Astrocyte (in vitro differentiated cells and primary cell): ENCODE results near the gene SLC44A1. TPM values are rescaled to one million over a fixed set of nuclear protein-coding genes. Genes with fewer than 3 reads are reported as not detected.

Experiments used
- DNase-seq: peaks from one replicate; pipeline ENCODE4 v3.0.0-alpha.2; 2010; ENCODE audit warnings: low read depth
- FAIRE-seq: peaks from 2 replicates; lab custom pipeline; 2011; peaks lifted over from hg19 to GRCh38; lab: Jason Lieb, UNC
- H2AFZ ChIP-seq: 2 replicates; pipeline ENCODE4 v1.6.0; 2012; ENCODE audit warnings: low read depth, low read length, inconsistent platforms
- H3K27ac ChIP-seq: 2 replicates; pipeline ENCODE4 v1.5.1; 2011; ENCODE audit warnings: low read depth, low read length, inconsistent platforms
- H3K27me3 ChIP-seq: 2 replicates; pipeline ENCODE4 v1.6.0; 2011; ENCODE audit warnings: low read length, inconsistent platforms; ENCODE audit not compliant: insufficient read depth
- H3K36me3 ChIP-seq: 2 replicates; pipeline ENCODE4 v1.5.1; 2011; ENCODE audit warnings: low read length, inconsistent platforms; ENCODE audit not compliant: insufficient read depth
- H3K4me1 ChIP-seq: 2 replicates; pipeline ENCODE4 v1.5.1; 2011; ENCODE audit warnings: low read length, inconsistent platforms; ENCODE audit not compliant: insufficient read depth
- H3K4me2 ChIP-seq: 2 replicates; pipeline ENCODE4 v1.6.0; 2012; ENCODE audit warnings: low read length, inconsistent platforms
- H3K4me3 ChIP-seq: 2 replicates; pipeline ENCODE4 v1.5.1; 2011; ENCODE audit warnings: low read depth, mild to moderate bottlenecking, low read length, inconsistent platforms; ENCODE audit not compliant: insufficient read depth
- H3K79me2 ChIP-seq: 2 replicates; pipeline ENCODE4 v1.6.0; 2012; ENCODE audit warnings: mild to moderate bottlenecking, low read length, inconsistent platforms; ENCODE audit not compliant: insufficient read depth
- H3K9ac ChIP-seq: 2 replicates; pipeline ENCODE4 v1.6.0; 2012; ENCODE audit warnings: mild to moderate bottlenecking, low read length, inconsistent platforms
- H3K9me3 ChIP-seq: 2 replicates; pipeline ENCODE4 v1.5.1; 2012; ENCODE audit warnings: low read depth, mild to moderate bottlenecking, low read length, inconsistent platforms; ENCODE audit not compliant: insufficient read depth
- H4K20me1 ChIP-seq: 2 replicates; pipeline ENCODE4 v1.6.0; 2012; ENCODE audit warnings: low read length, inconsistent platforms; ENCODE audit not compliant: insufficient read depth
- H3K27ac Mint-ChIP-seq: one replicate; pipeline ENCODE4 v1.8.0; 2021; ENCODE audit warnings: mild to moderate bottlenecking, mixed read lengths; ENCODE audit not compliant: unreplicated experiment
- H3K27me3 Mint-ChIP-seq: one replicate; pipeline ENCODE4 v1.8.0; 2021; ENCODE audit warnings: low read depth, mixed read lengths; ENCODE audit not compliant: unreplicated experiment
- H3K36me3 Mint-ChIP-seq: one replicate; pipeline ENCODE4 v1.8.0; 2021; ENCODE audit warnings: low read depth, mixed read lengths; ENCODE audit not compliant: unreplicated experiment
- H3K4me1 Mint-ChIP-seq: one replicate; pipeline ENCODE4 v1.8.0; 2021; ENCODE audit warnings: low read depth, mixed read lengths; ENCODE audit not compliant: unreplicated experiment
- H3K4me3 Mint-ChIP-seq: one replicate; pipeline ENCODE4 v1.8.0; 2021; ENCODE audit warnings: mild to moderate bottlenecking, moderate library complexity, mixed read lengths; ENCODE audit not compliant: unreplicated experiment
- H3K9me3 Mint-ChIP-seq: one replicate; pipeline ENCODE4 v1.8.0; 2021; ENCODE audit warnings: mild to moderate bottlenecking, mixed read lengths; ENCODE audit not compliant: unreplicated experiment
- EZH2 ChIP-seq: IDR thresholded peaks from 2 replicates; pipeline ENCODE4 v1.6.1; 2012; ENCODE audit warnings: mild to moderate bottlenecking, low read length, inconsistent platforms; ENCODE audit not compliant: insufficient read depth
- total RNA-seq: library from RNA; stranded (reverse); gene quantifications from 2 replicates; pipeline ENCODE4 v1.2.1, GENCODE V29; 2021
- TF ChIP-seq, protein P1 (sequence below): IDR thresholded peaks from 2 replicates; pipeline ENCODE4 v1.5.1; 2011; ENCODE audit warnings: low read depth, mild to moderate bottlenecking, inconsistent platforms, low read length, moderate library complexity; ENCODE audit not compliant: insufficient read depth

SLC44A1 gene
- total RNA-seq, 1 donor from 2014 or later: 43.8 TPM

DNA sequence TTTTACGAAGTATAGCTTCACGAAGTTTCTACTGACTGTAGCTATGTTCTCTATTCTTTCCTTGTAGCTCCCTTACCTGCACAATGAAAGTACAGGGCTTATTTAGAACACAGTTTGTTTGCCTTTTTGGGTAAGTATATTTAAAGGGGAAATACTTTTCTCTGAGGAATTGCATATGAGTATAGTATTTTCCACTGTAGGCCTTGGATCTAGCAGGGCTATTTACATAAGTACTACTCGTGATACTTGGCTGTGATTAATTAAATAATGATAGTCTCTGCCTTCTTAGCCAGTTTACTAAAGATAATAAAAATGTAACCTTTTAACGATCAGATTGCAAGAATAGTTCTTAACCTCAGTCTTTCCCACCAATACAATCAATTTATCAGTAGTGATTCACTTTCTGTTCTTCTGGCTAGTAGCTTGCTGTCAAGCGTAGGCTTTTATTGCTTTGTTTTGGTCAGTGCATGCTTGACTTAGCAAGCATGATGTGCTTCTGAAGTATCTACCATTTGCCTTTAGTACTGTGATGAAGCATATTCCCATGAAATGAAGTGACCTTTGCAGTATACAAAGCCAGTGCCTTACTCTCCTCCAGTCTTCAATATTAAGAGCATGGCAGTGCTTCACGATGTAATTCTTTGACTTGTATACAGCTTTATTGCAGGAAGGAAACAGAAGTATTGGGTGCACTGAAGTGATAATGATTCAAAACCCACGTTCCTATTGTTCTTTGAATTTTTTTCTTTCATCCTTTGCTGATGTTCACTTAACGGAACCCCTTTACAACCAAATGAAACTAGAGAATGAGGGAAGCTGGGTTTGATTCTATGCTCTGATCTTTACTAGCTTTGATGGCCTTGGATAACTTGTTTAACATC is 64.2 kb downstream of the SLC44A1 start:
- H3K9ac ChIP-seq: no peak overlapping the region
- no peak overlapping the region for H3K4me3 ChIP-seq
- no peaks in the 10 kb centered on the region for H4K20me1 ChIP-seq
- H3K4me3 Mint-ChIP-seq: no peak overlapping the region
- peaks cover 32% of the 10 kb centered on the region for H3K4me1 Mint-ChIP-seq
- H3K27ac ChIP-seq: no peak overlapping the region
- no peaks in the 10 kb centered on the region for H3K27me3 ChIP-seq
- H3K4me2 ChIP-seq: no peak overlapping the region
- TF ChIP-seq, protein P1, sequence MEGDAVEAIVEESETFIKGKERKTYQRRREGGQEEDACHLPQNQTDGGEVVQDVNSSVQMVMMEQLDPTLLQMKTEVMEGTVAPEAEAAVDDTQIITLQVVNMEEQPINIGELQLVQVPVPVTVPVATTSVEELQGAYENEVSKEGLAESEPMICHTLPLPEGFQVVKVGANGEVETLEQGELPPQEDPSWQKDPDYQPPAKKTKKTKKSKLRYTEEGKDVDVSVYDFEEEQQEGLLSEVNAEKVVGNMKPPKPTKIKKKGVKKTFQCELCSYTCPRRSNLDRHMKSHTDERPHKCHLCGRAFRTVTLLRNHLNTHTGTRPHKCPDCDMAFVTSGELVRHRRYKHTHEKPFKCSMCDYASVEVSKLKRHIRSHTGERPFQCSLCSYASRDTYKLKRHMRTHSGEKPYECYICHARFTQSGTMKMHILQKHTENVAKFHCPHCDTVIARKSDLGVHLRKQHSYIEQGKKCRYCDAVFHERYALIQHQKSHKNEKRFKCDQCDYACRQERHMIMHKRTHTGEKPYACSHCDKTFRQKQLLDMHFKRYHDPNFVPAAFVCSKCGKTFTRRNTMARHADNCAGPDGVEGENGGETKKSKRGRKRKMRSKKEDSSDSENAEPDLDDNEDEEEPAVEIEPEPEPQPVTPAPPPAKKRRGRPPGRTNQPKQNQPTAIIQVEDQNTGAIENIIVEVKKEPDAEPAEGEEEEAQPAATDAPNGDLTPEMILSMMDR: no peak
- no peak for TF ChIP-seq EZH2
- no peaks in the 10 kb centered on the region for H3K79me2 ChIP-seq
- no peaks in the 10 kb centered on the region for H3K4me1 ChIP-seq
- H3K9me3 ChIP-seq: no peaks in the 10 kb centered on the region
- no peaks in the 10 kb centered on the region for H3K9me3 Mint-ChIP-seq
- H3K36me3 ChIP-seq: no peaks in the 10 kb centered on the region
- peaks cover 3% of the 10 kb centered on the region for H3K36me3 Mint-ChIP-seq
- H3K27me3 Mint-ChIP-seq: no peaks in the 10 kb centered on the region
- FAIRE-seq: no peak
- H3K27ac Mint-ChIP-seq: no peak overlapping the region
- peak; percentile 55 for DNase-seq
- H2AFZ ChIP-seq: no peak overlapping the region

DNA sequence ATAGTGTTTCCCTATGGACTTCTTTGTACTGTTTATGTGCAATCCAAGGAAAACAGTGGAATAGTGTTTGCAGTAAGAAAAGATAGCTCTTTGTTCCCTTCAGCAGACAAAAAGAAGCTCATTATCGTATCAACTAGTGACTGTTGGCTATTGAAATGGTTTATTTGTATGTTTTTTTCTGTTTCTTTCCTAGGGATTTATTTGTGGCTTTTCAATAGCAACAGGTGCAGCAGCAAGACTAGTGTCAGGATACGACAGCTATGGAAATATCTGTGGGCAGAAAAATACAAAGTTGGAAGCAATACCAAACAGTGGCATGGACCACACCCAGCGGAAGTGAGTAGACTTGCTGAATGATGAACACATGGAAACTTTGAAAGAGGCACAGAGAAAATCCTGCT is 65.1 kb downstream of the SLC44A1 start:
- H3K4me3 Mint-ChIP-seq: no peak overlapping the region
- H3K9me3 ChIP-seq: no peaks in the 10 kb centered on the region
- no peaks in the 10 kb centered on the region for H3K4me1 ChIP-seq
- no peaks in the 10 kb centered on the region for H3K27me3 Mint-ChIP-seq
- no peaks in the 10 kb centered on the region for H3K36me3 ChIP-seq
- TF ChIP-seq EZH2: no peak
- TF ChIP-seq, protein P1: no peak
- peak overlapping the region; percentile 8 for H3K27ac Mint-ChIP-seq
- no peak for DNase-seq
- peaks cover 32% of the 10 kb centered on the region for H3K4me1 Mint-ChIP-seq
- no peak overlapping the region for H3K4me2 ChIP-seq
- H3K9ac ChIP-seq: no peak overlapping the region
- no peaks in the 10 kb centered on the region for H3K9me3 Mint-ChIP-seq
- FAIRE-seq: no peak
- H3K4me3 ChIP-seq: no peak overlapping the region
- H4K20me1 ChIP-seq: no peaks in the 10 kb centered on the region
- no peaks in the 10 kb centered on the region for H3K27me3 ChIP-seq
- no peaks in the 10 kb centered on the region for H3K79me2 ChIP-seq
- H3K36me3 Mint-ChIP-seq: peaks cover 6% of the 10 kb centered on the region
- H2AFZ ChIP-seq: no peak overlapping the region
- H3K27ac ChIP-seq: no peak overlapping the region

DNA sequence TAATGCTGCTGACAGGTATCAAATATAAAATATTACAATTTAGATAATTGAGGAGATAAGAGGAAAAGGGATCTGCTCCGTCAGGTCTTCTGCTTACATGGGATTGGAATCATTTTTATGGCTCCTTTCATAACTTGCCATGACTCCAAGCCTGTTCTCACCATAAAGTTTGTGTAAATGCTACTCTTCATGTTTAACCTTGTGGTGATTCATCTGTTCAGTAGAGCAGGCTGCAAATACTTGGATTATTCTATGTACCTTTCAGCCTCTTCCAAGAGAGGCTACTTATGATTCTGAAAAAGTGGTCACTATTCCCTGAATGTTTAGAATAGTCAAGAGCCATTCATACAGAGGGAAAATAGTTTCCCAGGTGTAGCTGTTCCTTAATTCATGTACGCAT is 66.9 kb downstream of the SLC44A1 start:
- H2AFZ ChIP-seq: no peak overlapping the region
- no peak for DNase-seq
- no peak overlapping the region for H3K27ac Mint-ChIP-seq
- no peak for FAIRE-seq
- no peak overlapping the region for H3K9ac ChIP-seq
- no peak overlapping the region for H3K4me3 ChIP-seq
- H3K9me3 Mint-ChIP-seq: no peaks in the 10 kb centered on the region
- H3K27me3 Mint-ChIP-seq: no peaks in the 10 kb centered on the region
- H3K36me3 ChIP-seq: no peaks in the 10 kb centered on the region
- no peaks in the 10 kb centered on the region for H3K79me2 ChIP-seq
- H3K4me1 Mint-ChIP-seq: peaks cover 22% of the 10 kb centered on the region
- H3K27ac ChIP-seq: no peak overlapping the region
- TF ChIP-seq, protein P1: no peak
- no peaks in the 10 kb centered on the region for H3K9me3 ChIP-seq
- no peak overlapping the region for H3K4me3 Mint-ChIP-seq
- H3K27me3 ChIP-seq: no peaks in the 10 kb centered on the region
- no peak overlapping the region for H3K4me2 ChIP-seq
- H3K4me1 ChIP-seq: no peaks in the 10 kb centered on the region
- peaks cover 6% of the 10 kb centered on the region for H3K36me3 Mint-ChIP-seq
- H4K20me1 ChIP-seq: no peaks in the 10 kb centered on the region
